NT2/D1 (cell line): Measurements from ENCODE around the gene TAF11L2.

Experiments used
- YY1 ChIP-seq: IDR thresholded peaks from 2 replicates; pipeline ENCODE4 v1.6.1; 2011; ENCODE audit not compliant: insufficient read length, insufficient read depth
- ZNF274 ChIP-seq: IDR thresholded peaks from 2 replicates; pipeline ENCODE4 v1.6.1; 2011; ENCODE audit warnings: mild to moderate bottlenecking, low read depth, low read length

DNA sequence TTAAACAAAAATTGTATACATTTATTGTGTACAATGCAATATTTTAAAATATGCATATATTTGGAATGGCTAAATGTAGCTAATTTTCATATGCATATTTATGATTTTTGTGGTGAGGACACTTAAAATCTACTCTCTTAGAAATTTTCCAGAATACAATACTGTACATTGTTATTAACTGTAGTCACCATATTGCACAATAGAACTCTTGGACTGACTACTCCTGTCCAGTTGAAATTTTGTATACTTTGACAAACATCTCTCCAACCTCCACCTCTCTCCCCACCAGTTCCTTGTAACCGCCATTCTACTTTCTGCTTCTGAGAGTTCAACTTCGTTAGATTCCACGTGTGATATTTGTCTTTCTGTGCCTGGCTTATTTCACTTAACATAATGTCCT lies 49.2 kb upstream of the TAF11L2 start:
- no peak for TF ChIP-seq ZNF274
- no peak for TF ChIP-seq YY1
